GM19351 (cell line): ENCODE data around the gene CCL13.

ENCODE experiments used
- ATAC-seq: cut with Tn5 transposase; IDR thresholded peaks from one replicate; pipeline ENCODE4 v1.9.1; 2021; ENCODE audit warnings: mild to moderate bottlenecking, moderate library complexity; ENCODE audit not compliant: unreplicated experiment

The CCL13 gene

DNA sequence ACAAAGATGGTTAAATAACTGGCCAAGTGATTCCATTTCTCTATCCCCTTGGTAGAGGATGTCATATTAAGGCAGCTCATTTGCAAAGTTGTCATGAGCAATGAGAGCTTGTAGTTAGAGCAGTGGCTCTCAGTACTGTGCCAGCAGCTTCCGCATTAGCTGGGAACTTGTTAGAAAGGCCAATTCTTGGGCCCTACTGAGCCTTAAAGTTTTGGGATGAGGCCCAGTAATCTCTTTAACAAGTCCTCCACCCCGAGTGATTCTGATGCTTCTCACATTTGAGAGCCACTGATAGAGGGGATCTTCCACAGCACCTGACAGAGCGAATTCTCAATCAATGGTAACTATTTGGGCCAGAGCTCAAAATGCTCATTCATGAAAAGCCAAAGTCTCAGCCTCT lies 26.9 kb downstream of the CCL13 start:
- no peak for ATAC-seq

DNA sequence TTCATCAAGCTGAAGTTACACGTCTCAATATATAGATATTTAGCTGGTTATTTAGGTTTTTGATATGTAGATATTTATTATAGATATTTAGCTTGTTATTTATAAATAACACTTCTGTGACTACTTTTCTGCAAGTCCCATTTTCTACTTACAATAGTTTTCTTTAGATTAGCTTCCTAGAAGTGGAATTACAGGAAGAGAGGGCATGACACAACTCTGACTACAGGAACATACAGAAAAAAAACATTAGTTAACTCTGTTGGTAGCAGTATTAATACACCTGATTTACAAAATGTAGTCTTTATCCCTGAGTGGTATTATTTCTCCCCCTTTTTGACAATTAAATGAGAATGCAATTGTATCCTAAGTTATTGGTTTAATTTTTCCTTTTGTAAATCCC lies 28.0 kb downstream of the CCL13 start:
- no peak for ATAC-seq

DNA sequence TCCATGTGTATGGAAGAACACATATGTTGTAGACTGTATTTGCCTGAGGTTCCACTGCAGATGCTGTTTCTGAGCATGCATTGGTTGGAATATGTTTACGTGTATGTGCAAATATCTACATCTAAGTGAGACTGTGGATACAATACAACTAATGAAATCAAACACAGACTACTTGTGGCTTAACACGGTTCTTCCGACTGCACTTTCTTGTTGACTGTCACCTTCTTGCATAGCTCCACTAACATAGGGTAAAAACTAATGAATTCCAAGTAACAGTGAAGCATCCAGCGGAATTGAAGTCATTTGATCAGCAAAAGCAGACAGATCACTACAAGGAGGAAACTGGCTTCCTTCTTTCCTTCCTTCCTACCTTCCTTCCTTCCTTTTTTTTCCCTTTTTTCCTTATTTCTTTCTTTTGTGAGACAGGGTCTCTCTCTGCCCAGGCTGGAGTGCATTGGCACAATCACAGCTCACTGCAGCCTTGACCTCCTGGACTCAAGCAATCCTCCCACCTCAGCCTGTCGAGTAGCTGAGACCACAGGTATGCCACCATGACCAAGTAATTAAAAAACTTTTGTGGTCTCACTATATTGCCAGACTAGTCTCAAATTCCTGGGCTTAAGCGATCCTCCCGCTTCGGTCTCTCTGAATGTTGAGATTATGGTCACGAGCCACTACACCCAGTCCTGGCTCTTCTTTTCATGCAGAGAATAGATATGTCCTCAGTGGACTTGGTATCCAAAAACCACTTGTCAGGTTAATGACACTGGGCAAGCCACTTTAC lies 28.7 kb downstream of the CCL13 start:
- no peak for ATAC-seq

DNA sequence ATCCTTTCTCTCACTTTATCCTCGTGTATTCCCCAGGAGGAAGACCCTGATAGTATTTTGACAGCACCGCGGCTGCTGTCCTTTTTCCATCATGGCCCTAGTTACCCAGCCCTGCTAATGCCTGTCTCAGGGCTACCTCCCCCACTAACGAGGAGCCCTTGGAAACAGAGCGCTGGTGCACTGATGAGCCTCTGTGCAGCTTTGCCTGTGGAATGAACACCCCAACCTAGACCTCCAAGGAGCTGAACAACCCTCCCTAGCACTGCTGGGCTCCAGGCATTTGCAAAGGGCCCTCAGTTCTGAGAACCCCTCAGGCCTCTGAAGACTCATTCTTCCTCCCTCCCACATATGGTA lies 30.0 kb downstream of the CCL13 start:
- no peak for ATAC-seq

DNA sequence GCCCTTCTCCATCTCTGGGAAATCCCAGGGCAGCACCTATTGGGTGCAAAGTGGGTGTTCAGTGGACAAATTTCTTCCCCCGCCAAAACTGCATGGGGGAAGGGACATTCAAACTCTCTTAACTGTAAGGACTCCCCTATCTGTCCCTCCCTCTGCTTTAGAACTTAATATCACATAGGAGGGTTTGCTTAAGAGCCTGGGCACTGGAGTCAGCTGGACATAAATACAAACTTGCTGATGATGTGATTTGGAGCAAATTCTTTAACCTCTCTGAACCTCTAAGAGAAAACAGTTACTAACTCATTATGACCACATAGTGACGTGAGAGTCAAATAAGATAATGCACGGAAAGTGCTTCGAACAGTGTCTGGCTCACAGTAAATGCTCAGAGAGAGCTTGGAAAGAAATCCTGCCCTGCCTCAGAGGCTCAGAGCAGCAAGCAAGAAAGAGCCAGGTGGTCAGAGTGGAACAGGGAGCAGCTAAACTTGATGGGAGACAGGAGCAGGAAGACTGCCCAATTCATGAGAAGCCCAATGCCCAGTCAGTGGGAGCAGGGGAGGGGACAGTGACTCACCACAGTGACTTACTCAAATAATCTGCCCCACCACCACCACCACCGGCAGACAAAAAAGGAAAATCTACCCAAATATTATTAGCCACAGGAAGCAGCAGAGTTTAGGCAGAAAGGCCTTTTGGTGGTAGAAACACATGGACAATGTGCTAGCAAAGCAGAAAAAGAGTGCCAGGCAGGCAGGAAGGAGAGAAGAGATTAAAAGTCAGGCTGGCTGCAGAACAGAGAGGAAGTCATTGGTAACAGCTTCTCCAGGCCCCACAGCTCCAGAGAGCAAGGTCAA lies 30.6 kb downstream of the CCL13 start:
- no peak for ATAC-seq

DNA sequence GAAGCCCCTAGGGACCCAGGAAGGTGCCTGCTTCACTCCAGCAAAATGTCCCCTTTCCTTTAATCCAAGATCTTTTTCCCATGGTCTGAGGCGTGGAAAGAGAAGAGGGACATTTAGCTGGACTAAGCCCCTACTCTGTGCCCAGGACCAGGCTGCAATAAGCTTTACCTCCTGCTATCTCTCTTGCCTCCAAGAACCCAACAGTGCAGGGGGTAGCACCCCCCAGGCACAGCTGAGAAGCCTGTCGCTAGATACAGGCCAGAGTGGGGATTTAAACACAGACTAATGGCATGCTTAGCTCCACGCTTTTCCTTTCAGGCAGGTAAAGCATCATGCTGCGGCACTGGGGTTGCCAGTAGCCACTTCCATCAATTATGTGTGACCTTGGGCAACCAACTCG lies 31.3 kb downstream of the CCL13 start:
- ATAC-seq = no peak

DNA sequence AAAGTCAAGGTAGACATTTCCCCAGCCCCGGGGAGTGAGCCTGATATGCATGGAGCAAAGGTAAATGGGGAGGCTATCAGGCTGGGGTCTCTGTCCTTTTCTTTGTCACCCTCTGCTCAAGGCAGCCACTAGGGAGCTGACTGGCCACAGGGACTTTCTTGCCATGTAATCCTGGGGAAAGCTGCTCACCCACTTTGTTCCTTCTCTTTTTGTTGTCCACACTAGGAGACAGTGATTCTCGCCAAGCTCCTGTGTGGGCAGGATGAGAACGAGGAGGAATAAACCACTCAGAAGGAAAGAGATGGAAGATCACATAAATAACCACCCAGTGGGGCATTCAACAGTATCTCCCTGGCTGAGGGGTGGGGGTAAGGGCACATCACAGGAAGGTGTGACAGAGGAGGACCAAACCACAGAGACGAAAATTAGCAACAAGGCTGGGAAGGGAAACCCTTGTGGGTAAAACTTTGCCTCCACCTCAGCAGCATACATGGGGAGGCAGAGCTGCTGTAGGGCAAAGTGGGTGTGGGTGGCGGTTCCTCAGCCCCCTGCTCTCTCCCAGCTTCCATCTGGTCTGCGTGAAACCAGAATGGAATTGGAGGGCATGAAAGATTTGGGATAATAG lies 33.0 kb downstream of the CCL13 start:
- no peak for ATAC-seq

DNA sequence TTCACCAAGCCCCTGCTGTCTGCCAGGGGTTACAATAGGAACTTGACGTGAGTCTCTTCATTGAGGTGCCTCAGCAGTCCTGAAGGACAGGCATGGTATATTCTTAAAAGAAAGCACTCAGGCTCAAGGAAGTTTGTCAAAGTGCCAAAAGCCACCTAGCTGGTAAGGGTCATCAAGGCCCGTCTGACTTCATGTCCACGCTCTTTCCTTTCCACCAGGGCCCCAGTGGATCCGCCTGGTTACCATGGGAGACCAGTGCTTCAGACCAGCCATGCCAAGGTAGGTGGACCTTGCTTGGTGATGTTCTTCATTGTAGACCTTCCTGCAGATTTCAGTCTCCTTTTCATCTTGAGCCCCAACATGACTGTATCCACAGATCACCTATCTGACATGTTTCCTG lies 34.4 kb downstream of the CCL13 start:
- ATAC-seq = no peak

DNA sequence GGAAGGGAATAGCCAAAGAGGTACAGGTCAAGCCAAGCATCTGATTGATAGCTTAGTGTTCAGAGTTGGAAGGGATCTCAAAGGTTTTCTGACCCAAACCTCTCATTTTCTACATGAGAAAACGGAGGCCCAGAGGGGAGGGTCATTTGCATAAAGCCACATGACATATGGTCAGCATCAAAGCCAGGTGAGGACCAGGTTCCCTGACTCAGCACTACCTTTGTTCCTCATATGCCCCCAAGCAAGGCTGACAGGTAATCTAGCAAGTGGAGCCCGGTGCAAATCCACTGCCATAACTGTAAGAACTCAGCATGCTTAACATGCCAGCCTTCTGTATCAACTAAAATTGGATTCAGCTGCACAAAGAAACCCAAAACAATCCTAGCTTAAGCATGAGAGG lies 35.0 kb downstream of the CCL13 start:
- no peak for ATAC-seq

DNA sequence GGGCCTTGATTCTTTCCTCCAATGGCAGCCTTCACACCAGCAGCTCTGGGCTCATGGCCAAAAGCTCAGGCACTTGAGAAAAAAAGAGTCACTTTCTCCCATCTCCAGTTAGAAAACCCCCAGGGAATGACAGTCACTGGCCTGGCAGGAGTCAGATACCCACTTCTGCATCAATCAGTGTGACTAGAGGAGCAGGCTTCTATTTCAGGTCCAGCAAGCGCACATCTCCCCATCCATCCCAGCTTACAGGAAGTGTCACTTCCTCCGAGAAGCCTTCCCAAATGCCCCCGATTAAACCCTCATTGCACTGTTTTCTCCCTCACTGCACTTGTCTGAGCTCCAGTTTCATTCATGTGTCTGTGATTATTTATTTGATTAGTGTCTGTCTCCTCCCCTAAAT lies 37.1 kb downstream of the CCL13 start:
- ATAC-seq = no peak

DNA sequence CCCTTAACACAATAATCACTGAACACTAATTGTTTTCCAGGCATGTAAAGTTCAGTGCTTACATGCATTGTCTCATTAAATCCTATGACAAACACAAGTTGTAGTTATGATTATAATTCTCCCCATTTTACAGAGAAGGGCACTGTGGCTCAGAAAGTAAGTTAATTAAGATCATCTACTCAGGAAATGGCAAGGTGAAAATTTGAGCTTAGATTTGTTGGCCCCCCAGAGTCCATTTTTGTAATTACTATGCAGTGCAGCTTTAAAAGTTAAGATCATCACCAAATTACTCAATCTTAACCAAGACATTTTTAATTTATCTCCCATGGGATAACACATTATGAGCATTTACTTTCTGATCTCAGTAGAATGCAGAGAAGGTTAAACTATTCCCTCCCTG lies 41.0 kb downstream of the CCL13 start:
- ATAC-seq = no peak

DNA sequence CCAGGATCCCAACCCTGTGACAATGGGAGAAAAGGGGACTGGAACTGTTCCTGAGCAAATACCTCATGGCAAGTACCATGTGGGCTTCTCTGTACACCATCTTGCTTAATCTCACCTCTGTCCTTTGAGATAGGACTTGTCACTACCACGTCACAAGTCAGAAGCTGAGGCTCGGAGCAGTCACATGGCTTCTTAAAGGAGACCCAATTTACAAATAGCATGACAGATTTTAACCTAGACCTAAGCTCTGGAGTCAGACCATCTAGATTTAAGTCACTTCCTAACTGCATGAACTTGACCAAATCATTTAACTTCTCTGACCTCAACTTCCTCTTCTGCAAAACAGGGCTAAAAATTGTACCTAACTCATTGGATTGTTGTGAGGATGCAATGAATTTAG lies 42.7 kb downstream of the CCL13 start:
- no peak for ATAC-seq

DNA sequence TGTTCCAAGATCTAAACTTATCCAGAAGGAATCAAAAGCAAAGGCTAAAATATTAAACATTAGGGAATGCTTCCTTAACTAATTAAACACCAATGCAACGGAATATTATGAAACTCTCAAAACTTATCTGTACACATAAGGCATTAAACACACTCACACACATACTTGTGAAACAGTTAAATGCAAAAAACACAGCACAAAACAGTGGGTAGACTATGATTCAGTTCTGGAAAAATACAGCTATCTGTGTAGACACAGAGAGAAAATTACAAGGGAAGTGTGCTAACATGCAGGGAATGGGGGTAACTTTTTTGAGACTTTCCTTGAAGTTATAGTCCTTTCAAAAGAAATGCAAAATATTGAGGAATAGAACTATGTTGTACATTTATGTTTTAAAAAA lies 43.4 kb downstream of the CCL13 start:
- ATAC-seq = no peak

DNA sequence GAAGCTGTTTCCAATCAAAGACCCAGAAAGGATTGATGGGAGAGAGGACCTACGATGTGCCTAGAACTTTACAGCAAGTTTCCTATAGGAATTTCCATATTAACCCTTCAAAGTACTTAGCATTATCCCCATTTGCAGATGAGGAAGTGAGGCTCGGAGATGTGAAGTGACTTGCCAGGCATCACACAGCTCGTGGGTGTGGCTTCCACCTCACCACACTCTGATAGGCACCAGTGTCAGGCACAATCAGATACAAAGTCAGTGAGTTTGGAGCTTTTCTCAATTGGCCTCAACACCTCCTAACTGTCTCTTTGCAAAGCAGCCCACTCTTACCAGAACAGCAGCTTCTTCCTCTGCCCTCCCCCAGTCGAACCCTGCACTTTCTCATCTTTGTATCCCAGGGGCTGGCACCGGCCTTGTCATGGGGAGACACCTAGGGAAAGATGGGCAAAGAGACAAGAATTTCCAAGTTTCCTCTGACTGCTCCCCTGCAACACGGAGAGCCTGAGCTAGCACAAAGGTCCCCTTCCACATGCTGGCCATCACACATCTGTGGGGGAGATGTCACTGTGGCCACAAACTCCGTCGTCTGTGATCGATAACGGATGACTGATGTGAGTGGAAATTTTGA lies 44.1 kb downstream of the CCL13 start:
- no peak for ATAC-seq

DNA sequence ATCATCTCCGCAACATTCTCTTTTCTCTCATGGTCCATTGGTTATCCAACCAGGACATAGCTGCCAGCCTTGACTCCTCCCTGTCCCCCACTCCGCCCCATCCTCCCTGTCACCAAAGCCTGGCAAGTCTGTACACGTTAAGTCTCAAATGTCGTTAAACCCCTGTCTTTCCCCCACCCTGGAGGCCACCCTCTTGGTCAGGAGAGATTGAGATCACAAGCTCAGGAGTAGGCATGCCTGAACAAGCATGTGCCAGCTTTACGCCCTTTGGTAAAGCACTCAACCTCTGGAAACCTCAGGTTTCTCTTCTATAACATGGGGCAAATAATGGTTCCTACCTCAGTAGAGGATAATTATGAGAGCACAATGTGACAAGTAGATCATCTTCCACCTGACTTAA lies 44.9 kb downstream of the CCL13 start:
- ATAC-seq = no peak

DNA sequence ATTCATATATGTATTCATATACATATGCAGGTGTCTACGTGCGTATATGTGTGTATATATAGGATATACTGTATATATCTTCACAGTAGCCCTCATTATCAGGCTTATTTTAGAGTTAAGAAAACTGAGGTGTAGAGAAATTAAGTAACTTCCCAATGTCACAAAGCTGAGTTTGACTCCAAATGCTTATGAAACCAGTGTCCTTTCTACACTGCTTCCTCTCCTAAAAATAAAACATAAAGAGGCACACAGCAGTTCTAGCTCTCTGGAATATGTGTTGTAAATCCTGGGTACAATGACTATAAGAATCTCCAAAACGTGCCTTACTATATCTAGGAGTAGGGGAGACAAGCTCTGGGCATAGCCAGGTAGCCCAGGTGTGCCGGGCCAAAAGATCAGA lies 46.7 kb downstream of the CCL13 start:
- ATAC-seq = no peak

DNA sequence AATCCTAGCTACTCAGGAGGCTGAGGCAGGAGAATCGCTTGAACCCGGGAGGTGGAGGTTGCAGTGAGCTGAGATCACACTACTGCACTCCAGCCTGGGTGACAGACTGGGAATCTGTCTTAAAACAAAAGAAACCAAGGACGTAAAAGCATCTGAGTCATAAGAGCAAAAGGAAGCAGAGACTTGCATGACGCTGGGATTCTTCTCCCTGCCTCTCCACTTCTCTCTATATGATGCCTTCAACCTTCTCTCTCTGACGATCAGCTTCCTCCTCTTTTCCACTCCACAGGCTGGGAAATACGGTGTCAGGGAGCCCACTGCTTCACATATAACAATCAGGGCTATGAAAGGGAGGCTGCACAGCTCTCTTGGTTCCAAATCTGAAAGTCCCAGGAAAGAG lies 49.9 kb downstream of the CCL13 start:
- no peak for ATAC-seq
